ENCODE measurements around the gene NTN1. TPM values are rescaled to one million over a fixed set of nuclear protein-coding genes. Genes with fewer than 3 reads are reported as not detected.

The NTN1 gene
- total RNA-seq, 2 donors from 2014 or later: 68.8 to 79.0 TPM

DNA sequence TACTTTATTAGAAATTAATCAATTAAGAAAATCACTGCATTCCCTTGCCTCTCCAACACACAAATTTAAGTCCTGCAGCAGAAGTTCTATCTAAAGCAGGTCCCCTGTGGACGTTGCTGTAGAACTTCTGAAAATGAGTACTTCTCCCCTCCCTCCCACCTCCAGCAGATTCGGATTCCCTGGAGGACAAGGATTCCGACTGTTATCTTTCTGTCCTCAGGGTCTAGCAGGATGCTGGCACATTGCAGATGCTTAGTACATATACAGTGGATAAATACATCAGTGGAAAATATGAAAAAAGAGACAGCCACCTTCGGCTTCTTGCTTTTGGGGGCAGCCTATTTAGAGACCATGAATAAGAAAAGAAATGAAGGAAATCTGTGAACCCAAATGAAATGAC lies 32.1 kb downstream of the NTN1 start:
- TF ChIP-seq, protein P1, sequence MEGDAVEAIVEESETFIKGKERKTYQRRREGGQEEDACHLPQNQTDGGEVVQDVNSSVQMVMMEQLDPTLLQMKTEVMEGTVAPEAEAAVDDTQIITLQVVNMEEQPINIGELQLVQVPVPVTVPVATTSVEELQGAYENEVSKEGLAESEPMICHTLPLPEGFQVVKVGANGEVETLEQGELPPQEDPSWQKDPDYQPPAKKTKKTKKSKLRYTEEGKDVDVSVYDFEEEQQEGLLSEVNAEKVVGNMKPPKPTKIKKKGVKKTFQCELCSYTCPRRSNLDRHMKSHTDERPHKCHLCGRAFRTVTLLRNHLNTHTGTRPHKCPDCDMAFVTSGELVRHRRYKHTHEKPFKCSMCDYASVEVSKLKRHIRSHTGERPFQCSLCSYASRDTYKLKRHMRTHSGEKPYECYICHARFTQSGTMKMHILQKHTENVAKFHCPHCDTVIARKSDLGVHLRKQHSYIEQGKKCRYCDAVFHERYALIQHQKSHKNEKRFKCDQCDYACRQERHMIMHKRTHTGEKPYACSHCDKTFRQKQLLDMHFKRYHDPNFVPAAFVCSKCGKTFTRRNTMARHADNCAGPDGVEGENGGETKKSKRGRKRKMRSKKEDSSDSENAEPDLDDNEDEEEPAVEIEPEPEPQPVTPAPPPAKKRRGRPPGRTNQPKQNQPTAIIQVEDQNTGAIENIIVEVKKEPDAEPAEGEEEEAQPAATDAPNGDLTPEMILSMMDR (IDR thresholded peaks at IDR 0.05): no peak
- Histone ChIP-seq H3K4me1 (ENCODE audit: control insufficient read depth in 1 of 2, low read depth in 2 of 2) (peaks cover 6 to 23% of the 10 kb centered on the region in 2 donors), H3K9me3 (peaks cover 2% of the 10 kb centered on the region), H3K36me3 (no peaks in the 10 kb centered on the region), H3K4me3 (no peak overlapping the region), H3K27me3 (replicated peaks; ENCODE audit: insufficient read depth) (no peaks in the 10 kb centered on the region), H3K27ac (no peak overlapping the region)
- ATAC-seq (ENCODE audit: insufficient number of reproducible peaks, low FRiP score, low read depth) (no peak), DNase-seq (ENCODE audit: low spot score) (no peak)

DNA sequence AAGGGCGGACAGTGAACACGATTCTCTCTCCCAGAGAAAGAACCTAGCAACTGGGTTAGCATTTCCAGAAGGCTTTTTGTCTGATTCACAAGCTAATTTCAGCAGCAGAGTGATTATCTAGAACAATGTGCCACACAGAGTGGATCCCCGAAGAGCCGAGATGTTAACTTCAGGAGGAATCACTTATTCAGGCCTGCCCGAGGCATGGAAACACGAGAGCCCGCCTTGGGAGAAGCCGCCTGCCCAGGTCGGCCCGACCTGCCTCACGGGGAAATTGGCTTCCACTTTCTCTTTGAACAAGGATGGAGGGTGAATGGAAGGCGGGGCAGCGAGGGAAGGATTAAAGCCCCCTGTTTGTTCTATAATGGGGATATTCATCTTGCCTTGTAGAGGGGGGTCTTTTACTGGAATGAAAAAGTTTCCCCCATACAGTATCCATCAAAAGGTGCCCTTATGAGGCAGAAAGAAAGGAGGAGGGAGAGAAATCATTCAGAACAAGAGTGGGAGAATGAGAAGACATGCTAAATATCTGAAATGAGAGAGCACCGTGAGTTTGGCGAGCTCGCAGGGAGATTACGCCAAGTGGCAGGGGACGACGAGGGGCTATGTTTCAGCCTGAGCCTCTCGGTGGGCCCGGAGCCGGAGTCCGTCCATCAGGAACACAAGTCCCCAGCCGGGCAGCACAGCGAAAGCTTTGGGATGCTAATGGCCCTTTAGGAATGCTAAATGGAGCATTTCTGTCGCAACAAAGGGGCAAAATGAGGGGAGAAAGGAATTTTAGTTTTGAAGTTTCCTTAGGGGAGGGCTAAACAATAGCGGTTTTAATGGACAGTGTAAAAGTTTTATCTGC lies 33.0 kb downstream of the NTN1 start:
- H3K4me1 ChIP-seq (ENCODE audit: control insufficient read depth in 1 of 2, low read depth in 2 of 2): peaks cover 6 to 23% of the 10 kb centered on the region in 2 donors
- H3K9me3 ChIP-seq: no peaks in the 10 kb centered on the region
- no peak overlapping the region for H3K27ac ChIP-seq
- H3K27me3 ChIP-seq (replicated peaks; ENCODE audit: insufficient read depth): no peaks in the 10 kb centered on the region
- DNase-seq (ENCODE audit: low spot score) (no peak), ATAC-seq (ENCODE audit: insufficient number of reproducible peaks, low FRiP score, low read depth) (no peak)
- no peaks in the 10 kb centered on the region for H3K36me3 ChIP-seq
- H3K4me3 ChIP-seq: no peak overlapping the region
- TF ChIP-seq, protein P1 (IDR thresholded peaks at IDR 0.05): no peak

DNA sequence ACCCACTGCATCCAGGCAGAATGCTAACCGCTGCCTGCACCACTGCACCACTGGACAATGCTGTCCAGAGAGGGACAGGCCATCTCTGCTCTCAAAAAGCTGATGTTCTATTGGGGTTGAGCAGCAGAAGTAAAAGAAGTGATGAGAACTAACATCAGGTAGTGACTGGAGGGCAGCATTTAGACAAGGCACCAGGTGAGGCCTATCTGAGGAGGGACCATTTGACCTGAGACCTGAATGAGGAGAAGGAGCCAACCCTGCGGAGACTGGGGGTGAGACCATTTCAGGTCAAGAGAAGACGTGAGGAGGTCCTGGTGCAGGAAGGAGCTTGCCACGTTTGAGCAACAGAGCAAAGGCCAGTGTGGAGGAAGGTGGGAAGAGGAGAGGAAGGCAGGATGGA lies 34.0 kb downstream of the NTN1 start:
- H3K27ac ChIP-seq: no peak overlapping the region
- TF ChIP-seq, protein P1 (IDR thresholded peaks at IDR 0.05): no peak
- no peaks in the 10 kb centered on the region for H3K9me3 ChIP-seq
- H3K36me3 ChIP-seq: no peaks in the 10 kb centered on the region
- DNase-seq (ENCODE audit: low spot score) (no peak), ATAC-seq (ENCODE audit: insufficient number of reproducible peaks, low FRiP score, low read depth) (no peak)
- H3K4me1 ChIP-seq (ENCODE audit: control insufficient read depth in 1 of 2, low read depth in 2 of 2): peaks cover 6 to 23% of the 10 kb centered on the region in 2 donors
- H3K4me3 ChIP-seq: no peak overlapping the region
- H3K27me3 ChIP-seq (replicated peaks; ENCODE audit: insufficient read depth): no peaks in the 10 kb centered on the region

- TF ChIP-seq, protein P1 (IDR thresholded peaks at IDR 0.05): no peak
- DNase-seq (ENCODE audit: low spot score): no peak
- no peak overlapping the region for H3K27ac ChIP-seq
- no peak for ATAC-seq (ENCODE audit: insufficient number of reproducible peaks, low FRiP score, low read depth)
- H3K4me1 ChIP-seq (ENCODE audit: control insufficient read depth in 1 of 2, low read depth in 2 of 2): peaks cover 4 to 17% of the 10 kb centered on the region in 2 donors
- no peaks in the 10 kb centered on the region for H3K9me3 ChIP-seq
- H3K36me3 ChIP-seq: no peaks in the 10 kb centered on the region
- no peak overlapping the region for H3K4me3 ChIP-seq
- no peaks in the 10 kb centered on the region for H3K27me3 ChIP-seq (replicated peaks; ENCODE audit: insufficient read depth)
These were observed 35.3 kb downstream of the NTN1 start for GRCh38 chr17:9056566-9056965.

GRCh38 chr17:9057310-9057709 lies 36.0 kb downstream of the NTN1 start:
- TF ChIP-seq, protein P1 (IDR thresholded peaks at IDR 0.05): no peak
- Histone ChIP-seq H3K9me3 (no peaks in the 10 kb centered on the region), H3K36me3 (no peaks in the 10 kb centered on the region), H3K27me3 (replicated peaks; ENCODE audit: insufficient read depth) (no peaks in the 10 kb centered on the region), H3K4me1 (ENCODE audit: control insufficient read depth in 1 of 2, low read depth in 2 of 2) (peaks cover 4 to 13% of the 10 kb centered on the region in 2 donors), H3K27ac (no peak overlapping the region), H3K4me3 (no peak overlapping the region)
- ATAC-seq (ENCODE audit: insufficient number of reproducible peaks, low FRiP score, low read depth): no peak
- DNase-seq (ENCODE audit: low spot score): no peak
